Measurements from ENCODE around the gene ARHGEF10L.
"Not testable (repeated sequence)": the region's sequence is repeated elsewhere in the genome, so short reads cannot be mapped to it uniquely, and the experiment has no call there.

ARHGEF10L gene

GRCh38 chr1:17539477-17540254, at the start of gene ARHGEF10L:
Gene ARHGEF10L, plus strand, starts transcription at chr1:17539698. Its CDS starts 40,898 bp downstream, at chr1:17580596.
- DNase-seq (ENCODE audit: low read depth in 1 of 2, low spot score in 1 of 2), result no peak

- DNase-seq (ENCODE audit: low read depth in 1 of 2, low spot score in 1 of 2), result not testable (repeated sequence)
These were observed 49.6 kb upstream of the ARHGEF10L start for GRCh38 chr1:17489768-17490417.

GRCh38 chr1:17490667-17491066, 48.8 kb upstream of the ARHGEF10L start:
- not testable (repeated sequence) for DNase-seq (ENCODE audit: low read depth in 1 of 2, low spot score in 1 of 2)

- DNase-seq (ENCODE audit: low read depth in 1 of 2, low spot score in 1 of 2), result peak; percentile 3 to 46
These were observed 45.3 kb upstream of the ARHGEF10L start for GRCh38 chr1:17494114-17494729.

GRCh38 chr1:17496419-17496818, 43.1 kb upstream of the ARHGEF10L start:
- no peak for DNase-seq (ENCODE audit: low read depth in 1 of 2, low spot score in 1 of 2)

GRCh38 chr1:17498214-17498613, 41.3 kb upstream of the ARHGEF10L start:
- no peak for DNase-seq (ENCODE audit: low read depth in 1 of 2, low spot score in 1 of 2)

- DNase-seq (ENCODE audit: low read depth in 1 of 2, low spot score in 1 of 2), result peak in 1 of 2 donors; percentile 17
These were observed 37.1 kb upstream of the ARHGEF10L start for GRCh38 chr1:17502326-17502778.

- no peak for DNase-seq (ENCODE audit: low read depth in 1 of 2, low spot score in 1 of 2)
These were observed 36.4 kb upstream of the ARHGEF10L start for GRCh38 chr1:17503146-17503545.

GRCh38 chr1:17507200-17507599, 32.3 kb upstream of the ARHGEF10L start:
- not testable (repeated sequence) for DNase-seq (ENCODE audit: low read depth in 1 of 2, low spot score in 1 of 2)

- no peak for DNase-seq (ENCODE audit: low read depth in 1 of 2, low spot score in 1 of 2)
These were observed 31.6 kb upstream of the ARHGEF10L start for GRCh38 chr1:17507915-17508314.

GRCh38 chr1:17509363-17509762, 30.1 kb upstream of the ARHGEF10L start:
- no peak for DNase-seq (ENCODE audit: low read depth in 1 of 2, low spot score in 1 of 2)

GRCh38 chr1:17510138-17510537, 29.4 kb upstream of the ARHGEF10L start:
- DNase-seq (ENCODE audit: low read depth in 1 of 2, low spot score in 1 of 2), result no peak

- DNase-seq (ENCODE audit: low read depth in 1 of 2, low spot score in 1 of 2), result no peak
These were observed 28.3 kb upstream of the ARHGEF10L start for GRCh38 chr1:17511188-17511587.

- no peak for DNase-seq (ENCODE audit: low read depth in 1 of 2, low spot score in 1 of 2)
These were observed 26.4 kb upstream of the ARHGEF10L start for GRCh38 chr1:17513131-17513530.

- DNase-seq (ENCODE audit: low read depth in 1 of 2, low spot score in 1 of 2), result no peak
These were observed 24.7 kb upstream of the ARHGEF10L start for GRCh38 chr1:17514776-17515175.

- no peak for DNase-seq (ENCODE audit: low read depth in 1 of 2, low spot score in 1 of 2)
These were observed 23.6 kb upstream of the ARHGEF10L start for GRCh38 chr1:17515902-17516301.

- no peak for DNase-seq (ENCODE audit: low read depth in 1 of 2, low spot score in 1 of 2)
These were observed 22.9 kb upstream of the ARHGEF10L start for GRCh38 chr1:17516303-17517214.

GRCh38 chr1:17520041-17520440, 19.5 kb upstream of the ARHGEF10L start:
- DNase-seq (ENCODE audit: low read depth in 1 of 2, low spot score in 1 of 2), result no peak

GRCh38 chr1:17520473-17521319, 18.8 kb upstream of the ARHGEF10L start:
- no peak for DNase-seq (ENCODE audit: low read depth in 1 of 2, low spot score in 1 of 2)
